Smooth muscle cell (in vitro differentiated cells): ENCODE measurements around the gene DMD. TPM values are rescaled to one million over a fixed set of nuclear protein-coding genes. Genes with fewer than 3 reads are reported as not detected.
A peak's percentile ranks its signal among the peaks of the same experiment; 100 is the strongest.
"Not testable (repeated sequence)": the region's sequence is repeated elsewhere in the genome, so short reads cannot be mapped to it uniquely, and the experiment has no call there.

Source experiments
- DNase-seq: peaks from one replicate; lab custom pipeline; 2025; ENCODE audit not compliant: unreplicated experiment; lab: John Stamatoyannopoulos, UW
- H2AFZ ChIP-seq: fragments of 200-600 bp; sonication (generic); 2 replicates; pipeline ENCODE4 v1.6.0; 2016; ENCODE audit warnings: antibody characterized with exemption, low read depth, mild to moderate bottlenecking
- H3F3A ChIP-seq: fragments of 200-600 bp; sonication (generic); 2 replicates; pipeline ENCODE4 v1.6.0; 2017; ENCODE audit warnings: antibody characterized with exemption, low read depth
- H3K27ac ChIP-seq: fragments of 200-600 bp; sonication (generic); 2 replicates; pipeline ENCODE4 v1.5.1; 2016; ENCODE audit warnings: low read depth, mild to moderate bottlenecking
- H3K27me3 ChIP-seq: fragments of 200-600 bp; sonication (generic); 2 replicates; pipeline ENCODE4 v1.6.1; 2016; ENCODE audit warnings: low read depth, mild to moderate bottlenecking
- H3K36me3 ChIP-seq: fragments of 200-600 bp; sonication (generic); 2 replicates; pipeline ENCODE4 v1.5.1; 2016; ENCODE audit warnings: low read depth
- H3K4me1 ChIP-seq: fragments of 200-600 bp; sonication (generic); 2 replicates; pipeline ENCODE4 v1.5.1; 2016; ENCODE audit warnings: low read depth
- H3K4me2 ChIP-seq: fragments of 200-600 bp; sonication (generic); 2 replicates; pipeline ENCODE4 v1.6.0; 2016; ENCODE audit warnings: mild to moderate bottlenecking
- H3K4me3 ChIP-seq: fragments of 200-600 bp; sonication (generic); 2 replicates; pipeline ENCODE4 v1.5.1; 2016; ENCODE audit warnings: mild to moderate bottlenecking
- H3K79me2 ChIP-seq: fragments of 200-600 bp; sonication (generic); 2 replicates; pipeline ENCODE4 v1.6.0; 2016; ENCODE audit warnings: low read depth, mild to moderate bottlenecking
- H3K9ac ChIP-seq: fragments of 200-600 bp; sonication (generic); 2 replicates; pipeline ENCODE4 v1.6.0; 2016; ENCODE audit warnings: low read depth
- H3K9me3 ChIP-seq: fragments of 200-600 bp; sonication (generic); replicated peaks from 2 replicates; pipeline ENCODE4 v1.5.1; 2016; ENCODE audit warnings: low read depth
- H4K20me1 ChIP-seq: fragments of 200-600 bp; sonication (generic); 2 replicates; pipeline ENCODE4 v1.6.0; 2016; ENCODE audit warnings: low read depth
- CTCF ChIP-seq: fragments of 200-600 bp; sonication (generic); IDR thresholded peaks from 2 replicates; pipeline ENCODE4 v1.5.1; 2017; ENCODE audit warnings: borderline replicate concordance, mild to moderate bottlenecking, antibody characterized with exemption; ENCODE audit not compliant: insufficient read depth, poor library complexity, severe bottlenecking
- WGBS: methylation state at CpG from one replicate; pipeline ENCODE4 v1.1.7; 2016; ENCODE audit warnings: low lambda C conversion rate; 5-methylcytosine and 5-hydroxymethylcytosine counted together
- polyA plus RNA-seq: library from polyadenylated mRNA; unstranded; fragments of >200 nt; fragmentation: Nextera tagmentation; extraction: Ambion mirVana; gene quantifications from 2 replicates; pipeline ENCODE4 v1.2.1, GENCODE V29; 2016
- total RNA-seq: library from RNA; depleted of rRNA; stranded (reverse); fragments of >200 nt; gene quantifications from 2 replicates; pipeline ENCODE4 v1.2.3, GENCODE V29; 2014

DMD gene
- total and polyA plus RNA-seq, 2 experiments from 2014 or later, result 12.3 to 12.6 TPM

DNA sequence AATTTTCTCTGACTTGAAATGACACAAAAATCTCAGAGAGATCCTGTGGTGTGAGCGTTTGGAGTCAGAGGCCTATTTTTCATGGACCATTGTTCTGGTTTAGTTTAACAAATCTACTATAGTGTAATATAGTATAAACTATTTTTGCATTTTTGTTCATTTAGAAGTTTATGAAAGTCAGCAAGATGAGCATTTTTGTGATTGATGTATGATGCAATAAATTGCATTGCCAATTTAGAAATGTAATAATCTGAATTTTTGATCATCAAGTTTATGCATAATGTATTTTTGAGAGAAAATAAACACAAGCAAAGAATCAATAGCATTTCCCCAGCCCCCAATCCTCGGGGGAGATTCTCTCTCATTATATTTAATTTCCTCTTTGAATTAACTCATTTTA is 1620.0 kb downstream of the DMD start:
- peak overlapping the region; percentile 28 for H3K27ac ChIP-seq
- peaks cover 8% of the 10 kb centered on the region for H3K9me3 ChIP-seq
- H3K4me1 ChIP-seq, result no peaks in the 10 kb centered on the region
- no peaks in the 10 kb centered on the region for H3K36me3 ChIP-seq
- no peak overlapping the region for H3K4me3 ChIP-seq
- no peaks in the 10 kb centered on the region for H3K27me3 ChIP-seq
- H3K4me2 ChIP-seq, result no peak overlapping the region
- TF ChIP-seq CTCF, result no peak
- no peaks in the 10 kb centered on the region for H3F3A ChIP-seq
- H3K9ac ChIP-seq, result no peak overlapping the region
- no peaks in the 10 kb centered on the region for H3K79me2 ChIP-seq
- no peaks in the 10 kb centered on the region for H4K20me1 ChIP-seq
- no peak for DNase-seq
- 84% methylated on average over 2 of the region's 2 CpGs for WGBS
- no peak overlapping the region for H2AFZ ChIP-seq

DNA sequence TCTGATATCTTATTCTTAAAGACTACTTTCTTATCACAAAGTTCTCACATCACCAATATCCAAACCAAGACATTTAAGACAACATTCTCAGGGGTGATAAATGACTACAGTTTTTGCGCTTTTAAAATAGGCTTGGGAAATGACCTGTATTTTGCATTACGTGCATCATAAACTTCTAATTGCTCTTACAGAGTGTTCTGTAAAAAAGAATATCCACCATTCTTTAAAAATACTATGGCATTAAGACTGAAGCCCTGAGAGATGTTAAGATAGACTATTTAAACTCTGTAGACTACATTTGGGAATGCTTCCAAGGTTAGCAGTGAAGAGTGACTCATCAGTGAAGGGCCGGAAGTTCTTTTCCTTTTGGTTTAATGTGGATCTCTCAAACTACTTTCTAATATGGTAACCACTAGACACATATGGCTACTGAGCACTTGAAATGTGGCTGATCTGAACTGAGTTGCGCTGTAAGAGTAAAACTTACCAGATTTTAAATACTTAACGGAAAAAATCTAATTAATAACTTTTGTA is 1620.7 kb downstream of the DMD start:
- Histone ChIP-seq H3K36me3 (no peaks in the 10 kb centered on the region), H3K9ac (no peak overlapping the region), H3K4me1 (no peaks in the 10 kb centered on the region), H3K4me3 (no peak overlapping the region), H3K9me3 (peaks cover 8% of the 10 kb centered on the region), H3F3A (no peaks in the 10 kb centered on the region), H3K4me2 (no peak overlapping the region), H3K79me2 (no peaks in the 10 kb centered on the region), H4K20me1 (no peaks in the 10 kb centered on the region), H3K27ac (peak overlapping the region; percentile 28), H2AFZ (no peak overlapping the region), H3K27me3 (no peaks in the 10 kb centered on the region)
- TF ChIP-seq CTCF, result no peak
- WGBS, result 73% methylated on average over 5 of the region's 5 CpGs
- DNase-seq, result no peak

DNA sequence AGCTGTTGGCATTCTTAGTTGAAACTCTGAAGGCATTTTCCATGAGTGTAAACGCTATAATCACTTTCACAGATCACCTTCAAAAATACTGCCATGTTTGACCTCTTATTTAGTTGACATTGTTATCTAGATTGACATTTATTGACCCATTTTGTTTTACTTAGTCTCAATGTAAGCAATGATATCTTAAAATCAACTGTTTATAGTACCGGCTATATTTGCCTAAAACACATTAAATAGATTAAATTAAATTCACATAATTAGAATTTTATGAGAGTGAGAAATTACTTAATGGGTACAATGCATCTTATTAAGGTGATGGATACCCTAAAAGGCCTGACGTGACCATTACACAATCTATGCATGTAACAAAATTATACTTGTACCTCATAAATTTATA is 1621.8 kb downstream of the DMD start:
- no peaks in the 10 kb centered on the region for H3K4me1 ChIP-seq
- H3K79me2 ChIP-seq, result no peaks in the 10 kb centered on the region
- no peaks in the 10 kb centered on the region for H3K27me3 ChIP-seq
- H3F3A ChIP-seq, result no peaks in the 10 kb centered on the region
- no peak overlapping the region for H3K9ac ChIP-seq
- no peaks in the 10 kb centered on the region for H3K36me3 ChIP-seq
- H3K9me3 ChIP-seq, result peaks cover 7% of the 10 kb centered on the region
- 73% methylated on average over 3 of the region's 3 CpGs for WGBS
- H3K4me3 ChIP-seq, result no peak overlapping the region
- H4K20me1 ChIP-seq, result no peaks in the 10 kb centered on the region
- no peak for DNase-seq
- H3K4me2 ChIP-seq, result no peak overlapping the region
- H3K27ac ChIP-seq, result no peak overlapping the region
- TF ChIP-seq CTCF, result no peak
- no peak overlapping the region for H2AFZ ChIP-seq

DNA sequence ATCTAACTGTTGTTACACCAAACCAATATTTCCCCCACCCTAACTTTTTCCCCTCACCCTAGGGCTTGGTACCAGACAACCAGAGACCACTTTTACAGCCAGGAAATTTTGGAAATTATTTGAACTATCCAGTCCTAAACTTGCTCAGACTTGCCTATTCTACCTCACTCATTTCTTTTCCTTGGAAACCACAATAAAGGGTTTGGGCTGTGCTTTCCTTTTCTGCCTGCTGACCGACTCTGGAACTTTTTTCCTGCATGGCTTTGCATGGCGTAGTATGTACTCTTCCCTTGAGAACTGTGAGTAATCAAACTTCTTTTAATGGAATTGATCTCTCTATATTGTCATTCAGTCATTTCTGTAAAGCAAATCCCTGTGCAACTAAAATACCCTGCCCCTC is 1623.0 kb downstream of the DMD start:
- Histone ChIP-seq H3K36me3 (no peaks in the 10 kb centered on the region), H2AFZ (no peak overlapping the region), H3F3A (no peaks in the 10 kb centered on the region), H4K20me1 (no peaks in the 10 kb centered on the region), H3K4me2 (no peak overlapping the region), H3K9me3 (no peaks in the 10 kb centered on the region), H3K27ac (no peak overlapping the region), H3K4me1 (no peaks in the 10 kb centered on the region), H3K79me2 (no peaks in the 10 kb centered on the region), H3K9ac (no peak overlapping the region), H3K27me3 (no peaks in the 10 kb centered on the region), H3K4me3 (no peak overlapping the region)
- no peak for TF ChIP-seq CTCF
- no peak for DNase-seq
- WGBS, result 76% methylated on average over 2 of the region's 2 CpGs

DNA sequence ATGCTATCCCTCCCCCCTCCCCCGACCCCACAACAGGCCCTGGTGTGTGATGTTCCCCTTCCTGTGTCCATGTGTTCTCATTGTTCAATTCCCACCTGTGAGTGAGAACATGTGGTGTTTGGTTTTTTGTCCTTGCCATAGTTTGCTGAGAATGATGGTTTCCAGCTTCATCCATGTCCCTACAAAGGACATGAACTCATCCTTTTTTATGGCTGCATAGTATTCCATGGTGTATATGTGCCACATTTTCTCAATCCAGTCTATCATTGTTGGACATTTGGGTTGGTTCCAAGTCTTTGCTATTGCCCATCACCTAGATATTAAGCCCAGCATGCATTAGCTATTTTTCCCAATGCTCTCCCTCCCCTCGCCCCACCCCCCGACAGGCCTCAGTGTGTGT is 1627.5 kb downstream of the DMD start:
- H3K9ac ChIP-seq, H3K79me2 ChIP-seq, H3K36me3 ChIP-seq, H3K27ac ChIP-seq, H3K4me2 ChIP-seq, H3K4me3 ChIP-seq, H3K4me1 ChIP-seq, H2AFZ ChIP-seq, H3F3A ChIP-seq, H4K20me1 ChIP-seq, H3K27me3 ChIP-seq, H3K9me3 ChIP-seq, DNase-seq: not testable (repeated sequence)
- 67% methylated on average over 3 of the region's 3 CpGs for WGBS
